K562 (cell line): ENCODE results near the gene NFATC1. TPM values are rescaled to one million over a fixed set of nuclear protein-coding genes. Genes with fewer than 3 reads are reported as not detected.

ENCODE experiments used
- ATAC-seq: fragments of 200-7000 bp; cut with Tn5 transposase; 3 replicates; pipeline ENCODE4 v1.9.1; 2020; ENCODE audit warnings: moderate library complexity
- BruUV-seq: library from RNA; stranded (reverse); fragments of 400-500 nt; replicated peaks from 2 replicates; lab custom pipeline; 2021; lab: Mats Ljungman, UMichigan
- CTCF ChIA-PET: fragments of 300-600 bp; formaldehyde crosslinking; extraction: SDS; loops from one replicate; lab custom pipeline; 2021; ENCODE audit warnings: low intra/inter-chr PET ratio; lab: Yijun Ruan, JAX
- POLR2A ChIA-PET: fragments of 300-600, 350-650 bp; sonication (Branson Sonifier 250); formaldehyde crosslinking; extraction: SDS; loops from one replicate; lab custom pipeline; 2021; ENCODE audit warnings: antibody characterized with exemption, inconsistent platforms; lab: Yijun Ruan, JAX
- DNase-seq, 4 experiments: peaks; one replicate each; pipeline versions ENCODE4 v3.0.0 to v3.0.0-alpha.2; 2011 to 2018; ENCODE audit warnings: low spot score in 3 of 4, mixed read lengths in 3 of 4; ENCODE audit errors: extremely low read depth in 1 of 4
- FAIRE-seq: peaks from 2 replicates; lab custom pipeline; 2011; peaks lifted over from hg19 to GRCh38; lab: Jason Lieb, UNC
- H2AFZ ChIP-seq: 2 replicates; pipeline ENCODE4 v1.6.0; 2011; ENCODE audit warnings: low read depth, low read length, control low read depth, inconsistent platforms
- H3K27ac ChIP-seq: fragments of 200-600 bp; 3 replicates; pipeline ENCODE4 v1.8.0; 2011; ENCODE audit warnings: low read depth, mild to moderate bottlenecking, control low read depth, inconsistent platforms, low read length, moderate library complexity, mixed read lengths; ENCODE audit errors: extremely low read depth
- H3K27me3 ChIP-seq, 2 experiments: fragments of 300-600 bp in 1 of 2; 2 replicates in 1 of 2; 3 replicates in 1 of 2; pipeline versions ENCODE4 v1.6.0 to v1.8.0; 2011; ENCODE audit warnings: inconsistent platforms in 2 of 2, low read length in 2 of 2, mild to moderate bottlenecking in 1 of 2, mixed read lengths in 1 of 2, moderate library complexity in 1 of 2; ENCODE audit not compliant: control insufficient read depth in 2 of 2, insufficient read depth in 2 of 2
- H3K36me3 ChIP-seq: fragments of 300-600 bp; 3 replicates; pipeline ENCODE4 v1.8.0; 2011; ENCODE audit warnings: mild to moderate bottlenecking, low read length, inconsistent platforms; ENCODE audit not compliant: control insufficient read depth, insufficient read depth
- H3K4me1 ChIP-seq, 2 experiments: fragments of 200-600 bp in 1 of 2; replicated peaks in 1 of 2; 2 replicates in 1 of 2; 3 replicates in 1 of 2; pipeline versions ENCODE4 v1.5.1 to v1.8.0; 2011; ENCODE audit warnings: inconsistent platforms in 2 of 2, low read length in 2 of 2, mild to moderate bottlenecking in 1 of 2, mixed read lengths in 1 of 2, moderate library complexity in 1 of 2; ENCODE audit not compliant: control insufficient read depth in 2 of 2, insufficient read depth in 2 of 2
- H3K4me2 ChIP-seq: 2 replicates; pipeline ENCODE4 v1.6.1; 2011; ENCODE audit warnings: low read length, control low read depth, inconsistent platforms, mixed read lengths; ENCODE audit not compliant: insufficient read depth
- H3K4me3 ChIP-seq: fragments of 200-600 bp; sonication (generic), shearing (Covaris generic); 2 replicates; pipeline ENCODE4 v1.5.1; 2016; ENCODE audit warnings: control low read depth, inconsistent platforms
- H3K79me2 ChIP-seq: fragments of 200-600 bp; 3 replicates; pipeline ENCODE4 v1.8.0; 2011; ENCODE audit warnings: low read length, inconsistent platforms; ENCODE audit not compliant: control insufficient read depth, insufficient read depth
- H3K9ac ChIP-seq, 2 experiments: 2 replicates each; pipeline versions ENCODE4 v1.6.0 to v1.6.1; 2011; ENCODE audit warnings: low read depth in 2 of 2, low read length in 2 of 2, control low read depth in 1 of 2, inconsistent platforms in 1 of 2, mild to moderate bottlenecking in 1 of 2, mixed read lengths in 1 of 2; ENCODE audit not compliant: insufficient read depth in 1 of 2
- H3K9me1 ChIP-seq: one replicate; pipeline ENCODE4 v1.6.0; 2011; ENCODE audit warnings: inconsistent platforms, mild to moderate bottlenecking, low read length, moderate library complexity; ENCODE audit not compliant: control insufficient read depth, insufficient read depth
- H3K9me3 ChIP-seq: replicated peaks from 2 replicates; pipeline ENCODE4 v1.5.1; 2011; ENCODE audit warnings: low read depth, low read length, inconsistent platforms; ENCODE audit not compliant: control insufficient read depth, insufficient read depth
- H4K20me1 ChIP-seq: replicated peaks from 2 replicates; pipeline ENCODE4 v1.6.1; 2011; ENCODE audit warnings: low read length, inconsistent platforms, mixed read lengths; ENCODE audit not compliant: control insufficient read depth, insufficient read depth
- DACH1 ChIP-seq: fragments of 450-650 bp; IDR thresholded peaks from 2 replicates; pipeline ENCODE4 v1.6.1; 2018; ENCODE audit not compliant: partially characterized antibody
- FOXK1 ChIP-seq: sonication (generic); formaldehyde crosslinking; IDR thresholded peaks from 2 replicates; pipeline ENCODE4 v1.8.0; 2022; ENCODE audit warnings: missing genetic modification reagents, mild to moderate bottlenecking, borderline replicate concordance
- FOXP1 ChIP-seq: sonication (generic); formaldehyde crosslinking; IDR thresholded peaks from 2 replicates; pipeline ENCODE4 v1.8.0; 2022; ENCODE audit warnings: mild to moderate bottlenecking, missing genetic modification reagents
- HOXB6 ChIP-seq: fragments of 250-450 bp; sonication (Bioruptor Pico); IDR thresholded peaks from 2 replicates; pipeline ENCODE4 v1.5.1; 2022; ENCODE audit warnings: mild to moderate bottlenecking, borderline replicate concordance
- JUND ChIP-seq, 2 experiments: IDR thresholded peaks; 2 replicates in 1 of 2; 3 replicates in 1 of 2; pipeline ENCODE4 v1.6.1; 2011; ENCODE audit warnings: borderline replicate concordance in 2 of 2, low read depth in 2 of 2, low read length in 2 of 2, improper control_type of control experiment in 1 of 2, missing biosample characterization in 1 of 2, missing genetic modification characterization in 1 of 2, missing genetic modification reagents in 1 of 2
- USF1 ChIP-seq: sonication (generic); formaldehyde crosslinking; IDR thresholded peaks from 2 replicates; pipeline ENCODE4 v1.9.0; 2022; ENCODE audit warnings: mild to moderate bottlenecking, missing genetic modification reagents
- YBX1 ChIP-seq: fragments of 450-650 bp; IDR thresholded peaks from 2 replicates; pipeline ENCODE4 v1.7.1; 2016; ENCODE audit warnings: mild to moderate bottlenecking
- ZFP30 ChIP-seq: fragments of 250-450 bp; sonication (Bioruptor Pico); IDR thresholded peaks from 2 replicates; pipeline ENCODE4 v1.8.0; 2022; ENCODE audit warnings: moderate library complexity, mild to moderate bottlenecking, inconsistent platforms, borderline replicate concordance
- ZKSCAN1 ChIP-seq: fragments of 150-350 bp; IDR thresholded peaks from 2 replicates; pipeline ENCODE4 v1.6.1; 2016; ENCODE audit warnings: low read depth, low read length
- ZNF384 ChIP-seq: IDR thresholded peaks from 2 replicates; pipeline ENCODE4 v1.6.1; 2012; ENCODE audit warnings: low read depth, low read length, improper control_type of control experiment
- WGBS: fragments of 100-300 bp; shearing (Covaris generic); methylation state at CpG from one replicate; pipeline ENCODE4 v1.1.6; 2016; ENCODE audit warnings: low coverage, mixed read lengths; ENCODE audit not compliant: insufficient coverage; ENCODE audit errors: missing lambda C conversion rate; 5-methylcytosine and 5-hydroxymethylcytosine counted together
- in situ Hi-C: fragments of 300-500 bp; cut with MboI; formaldehyde crosslinking; loops from 4 replicates; pipeline ENCODE4 v1.15.0; 2018; ENCODE audit warnings: inconsistent platforms, mixed read lengths
- intact Hi-C: fragments of 100-400 bp; cut with micrococcal nuclease; formaldehyde crosslinking; loops from 2 replicates; pipeline ENCODE4 v1.14.2; 2022
- polyA plus RNA-seq, 8 experiments: library from polyadenylated mRNA; depleted of rRNA in 4 of 8; stranded (reverse) in 5 of 8; unstranded in 3 of 8; fragments of >200 nt; fragmentation: Nextera tagmentation in 2 of 8; fragmentation: Illumina TruSeq in 1 of 8; extraction: Ambion mirVana in 2 of 8; extraction: Trizol in 1 of 8; gene quantifications; 2 replicates each; pipeline versions ENCODE4 v1.2.1 to v1.2.3, GENCODE V29; 2011 to 2014; ENCODE audit warnings: inconsistent platforms in 1 of 8, missing spikeins in 1 of 8
- total RNA-seq, 7 experiments: library from RNA; depleted of rRNA in 6 of 7; stranded (reverse); fragments of >200 nt in 6 of 7; fragmentation: Illumina TruSeq in 2 of 7; extraction: Trizol in 2 of 7; gene quantifications; 2 replicates each; pipeline versions ENCODE4 v1.2.1 to v1.2.3, GENCODE V29; 2011 to 2021; ENCODE audit warnings: low replicate concordance in 1 of 7
- TF ChIP-seq, protein P1 (sequence below): fragments of 450-650 bp; formaldehyde crosslinking; conservative IDR thresholded peaks from 2 replicates; pipeline ENCODE4 v1.4.0; 2022; ENCODE audit warnings: mild to moderate bottlenecking, missing genetic modification characterization
- TF ChIP-seq, protein P2 (sequence below): sonication (generic); formaldehyde crosslinking; IDR thresholded peaks from 2 replicates; pipeline ENCODE4 v1.8.0; 2022; ENCODE audit warnings: mild to moderate bottlenecking, missing genetic modification reagents

The NFATC1 gene
- total and polyA plus RNA-seq, 9 of the 15 experiments (the other 6 are each of a cell fraction or from before 2014, with no cell fraction given), result 1.1 to 16.4 (median 2.5) TPM

GRCh38 chr18:79480171-79481045, 84.7 kb downstream of the NFATC1 start (continued):
- TF ChIP-seq, protein P1, sequence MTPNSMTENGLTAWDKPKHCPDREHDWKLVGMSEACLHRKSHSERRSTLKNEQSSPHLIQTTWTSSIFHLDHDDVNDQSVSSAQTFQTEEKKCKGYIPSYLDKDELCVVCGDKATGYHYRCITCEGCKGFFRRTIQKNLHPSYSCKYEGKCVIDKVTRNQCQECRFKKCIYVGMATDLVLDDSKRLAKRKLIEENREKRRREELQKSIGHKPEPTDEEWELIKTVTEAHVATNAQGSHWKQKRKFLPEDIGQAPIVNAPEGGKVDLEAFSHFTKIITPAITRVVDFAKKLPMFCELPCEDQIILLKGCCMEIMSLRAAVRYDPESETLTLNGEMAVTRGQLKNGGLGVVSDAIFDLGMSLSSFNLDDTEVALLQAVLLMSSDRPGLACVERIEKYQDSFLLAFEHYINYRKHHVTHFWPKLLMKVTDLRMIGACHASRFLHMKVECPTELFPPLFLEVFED, result no peak

DNA sequence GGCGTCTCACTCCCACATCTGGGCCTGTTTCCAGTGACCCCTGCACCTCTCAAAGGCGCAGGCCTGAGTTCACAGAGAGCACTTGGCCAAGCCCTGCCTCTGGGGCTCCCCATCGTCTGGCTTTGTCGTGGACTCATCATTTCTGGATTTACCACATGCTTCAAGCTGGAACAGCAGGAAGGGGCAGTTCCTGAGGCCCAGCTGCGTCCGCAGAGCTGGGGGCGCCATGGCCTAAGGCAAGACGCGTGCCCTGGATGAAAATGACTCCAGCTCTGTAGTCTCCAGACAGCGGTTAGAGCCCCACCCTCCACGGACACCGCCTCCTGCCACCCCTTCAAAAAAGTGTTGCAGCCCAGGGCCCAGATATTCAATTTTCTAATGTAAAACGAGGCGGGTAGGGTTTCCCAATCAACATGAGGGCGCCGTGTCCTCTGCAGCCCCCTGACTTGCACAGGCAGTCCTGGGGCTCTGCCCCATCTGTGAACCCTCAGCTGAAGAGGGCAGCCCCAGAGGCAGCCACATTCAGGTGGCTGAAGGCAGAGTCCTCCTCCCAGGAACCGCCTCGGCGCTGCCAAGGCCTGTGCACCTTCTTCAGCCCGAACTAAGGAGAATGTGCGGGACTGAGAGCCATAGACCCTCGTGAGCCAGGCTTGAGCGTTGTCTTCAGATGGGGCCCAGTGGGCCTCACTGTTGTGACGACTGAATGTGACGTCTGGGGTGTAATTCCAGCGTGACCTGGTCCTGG, 85.5 kb downstream of the NFATC1 start:
- DNase-seq (no peak), FAIRE-seq (no peak), ATAC-seq (no peak)
- intact Hi-C loops (no loop called here), in situ Hi-C loops (no loop called here)
- Histone ChIP-seq H3K27me3 (no peaks in the 10 kb centered on the region), H3K4me1 (no peaks in the 10 kb centered on the region; a peak in 2 of 5 replicates), H3K27ac (no peak overlapping the region), H3K4me2 (no peak overlapping the region), H3K36me3 (no peaks in the 10 kb centered on the region), H4K20me1 (no peaks in the 10 kb centered on the region), H3K9ac (no peak overlapping the region), H3K9me1 (no peaks in the 10 kb centered on the region), H3K9me3 (no peaks in the 10 kb centered on the region), H2AFZ (no peak overlapping the region), H3K4me3 (no peak overlapping the region), H3K79me2 (no peaks in the 10 kb centered on the region)
- BruUV-seq, result no TSS peak
- ChIA-PET POLR2A (no interaction called here), CTCF (no interaction called here)
- 88% methylated on average over 12 of the region's 26 CpGs for WGBS
- TF ChIP-seq ZKSCAN1 (no peak), USF1 (CRISPR knock-in tag) (no peak), DACH1 (no peak), JUND (IDR thresholded peaks at IDR 0.05; ENCODE audit: borderline replicate concordance, low read depth, low read length) (no peak), JUND (tag; IDR thresholded peaks at IDR 0.05; ENCODE audit: borderline replicate concordance, low read depth, low read length) (no peak), YBX1 (no peak), FOXK1 (CRISPR knock-in tag) (no peak), HOXB6 (no peak), ZFP30 (CRISPR knock-in tag) (no peak), FOXP1 (CRISPR knock-in tag) (no peak), ZNF384 (no peak)
- TF ChIP-seq, protein P2, sequence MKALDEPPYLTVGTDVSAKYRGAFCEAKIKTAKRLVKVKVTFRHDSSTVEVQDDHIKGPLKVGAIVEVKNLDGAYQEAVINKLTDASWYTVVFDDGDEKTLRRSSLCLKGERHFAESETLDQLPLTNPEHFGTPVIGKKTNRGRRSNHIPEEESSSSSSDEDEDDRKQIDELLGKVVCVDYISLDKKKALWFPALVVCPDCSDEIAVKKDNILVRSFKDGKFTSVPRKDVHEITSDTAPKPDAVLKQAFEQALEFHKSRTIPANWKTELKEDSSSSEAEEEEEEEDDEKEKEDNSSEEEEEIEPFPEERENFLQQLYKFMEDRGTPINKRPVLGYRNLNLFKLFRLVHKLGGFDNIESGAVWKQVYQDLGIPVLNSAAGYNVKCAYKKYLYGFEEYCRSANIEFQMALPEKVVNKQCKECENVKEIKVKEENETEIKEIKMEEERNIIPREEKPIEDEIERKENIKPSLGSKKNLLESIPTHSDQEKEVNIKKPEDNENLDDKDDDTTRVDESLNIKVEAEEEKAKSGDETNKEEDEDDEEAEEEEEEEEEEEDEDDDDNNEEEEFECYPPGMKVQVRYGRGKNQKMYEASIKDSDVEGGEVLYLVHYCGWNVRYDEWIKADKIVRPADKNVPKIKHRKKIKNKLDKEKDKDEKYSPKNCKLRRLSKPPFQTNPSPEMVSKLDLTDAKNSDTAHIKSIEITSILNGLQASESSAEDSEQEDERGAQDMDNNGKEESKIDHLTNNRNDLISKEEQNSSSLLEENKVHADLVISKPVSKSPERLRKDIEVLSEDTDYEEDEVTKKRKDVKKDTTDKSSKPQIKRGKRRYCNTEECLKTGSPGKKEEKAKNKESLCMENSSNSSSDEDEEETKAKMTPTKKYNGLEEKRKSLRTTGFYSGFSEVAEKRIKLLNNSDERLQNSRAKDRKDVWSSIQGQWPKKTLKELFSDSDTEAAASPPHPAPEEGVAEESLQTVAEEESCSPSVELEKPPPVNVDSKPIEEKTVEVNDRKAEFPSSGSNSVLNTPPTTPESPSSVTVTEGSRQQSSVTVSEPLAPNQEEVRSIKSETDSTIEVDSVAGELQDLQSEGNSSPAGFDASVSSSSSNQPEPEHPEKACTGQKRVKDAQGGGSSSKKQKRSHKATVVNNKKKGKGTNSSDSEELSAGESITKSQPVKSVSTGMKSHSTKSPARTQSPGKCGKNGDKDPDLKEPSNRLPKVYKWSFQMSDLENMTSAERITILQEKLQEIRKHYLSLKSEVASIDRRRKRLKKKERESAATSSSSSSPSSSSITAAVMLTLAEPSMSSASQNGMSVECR (CRISPR knock-in tag), result no peak
